ENCODE measurements around the gene PIGQ. TPM values are rescaled to one million over a fixed set of nuclear protein-coding genes. Genes with fewer than 3 reads are reported as not detected.

PIGQ gene
- total and polyA plus RNA-seq, 2 of the 8 experiments (the other 6 are each of a cell fraction or from before 2014, with no cell fraction given): 36.0 to 49.2 TPM

- TF ChIP-seq SIN3A (conservative IDR thresholded peaks at IDR 0.05 in 1 of 2, IDR thresholded peaks at IDR 0.05 in 1 of 2; ENCODE audit: low read depth in 1 of 2, low read length in 2 of 2): 0 out of 4 replicates have a peak, but pooled peaks of 1 of the 2 experiments have one; percentile 22
- TF ChIP-seq KDM1A (IDR thresholded peaks at IDR 0.05; ENCODE audit: borderline replicate concordance, low read length): no peak
- TF ChIP-seq E2F6 (IDR thresholded peaks at IDR 0.05): no peak
- peak; percentile 92 for TF ChIP-seq CREB1 (IDR thresholded peaks at IDR 0.05)
- TF ChIP-seq MAX (IDR thresholded peaks at IDR 0.05): peak; percentile 37
- TF ChIP-seq RBBP5 (IDR thresholded peaks at IDR 0.05; ENCODE audit: borderline replicate concordance, low read depth, low read length): peak; percentile 77; the same call in 1 of the 2 replicates
- no peak for TF ChIP-seq SRF (IDR thresholded peaks at IDR 0.05; ENCODE audit: low read depth, low read length)
- no peak; the same call in 1 of the 2 replicates for TF ChIP-seq POLR2AphosphoS5 (IDR thresholded peaks at IDR 0.05; ENCODE audit: low read depth, low read length)
- no peak for TF ChIP-seq EP300 (IDR thresholded peaks at IDR 0.05; ENCODE audit: borderline replicate concordance in 1 of 2, low read depth in 2 of 2, low read length in 2 of 2)
- TF ChIP-seq CEBPB (IDR thresholded peaks at IDR 0.05; ENCODE audit: low read depth, low read length): no peak
- TF ChIP-seq CBX8 (IDR thresholded peaks at IDR 0.05; ENCODE audit: borderline replicate concordance, low read depth, low read length): no peak
- peak; percentile 71 for TF ChIP-seq SIX5 (IDR thresholded peaks at IDR 0.05; ENCODE audit: low read depth, low read length)
- TF ChIP-seq SP4 (IDR thresholded peaks at IDR 0.05; ENCODE audit: low read length): peak; percentile 62; the same call in 1 of the 2 replicates
- TF ChIP-seq NANOG (IDR thresholded peaks at IDR 0.05; ENCODE audit: insufficient read depth, low read depth, low read length, poor library complexity, severe bottlenecking): no peak
- TF ChIP-seq TAF7 (optimal IDR thresholded peaks at IDR 0.05; ENCODE audit: borderline replicate concordance, low read depth, low read length): no peak
- TF ChIP-seq TCF12 (IDR thresholded peaks at IDR 0.05; ENCODE audit: low read depth, low read length): no peak
Measured at GRCh38 chr16:527015-527903, 42.5 kb upstream of the PIGQ start, which contains the start of gene CAPN15 (continued).

All from H1 (cell line).